K562 (cell line): ENCODE results near the gene SCN2B. TPM values are rescaled to one million over a fixed set of nuclear protein-coding genes. Genes with fewer than 3 reads are reported as not detected.

Experiments
- ATAC-seq: fragments of 200-7000 bp; cut with Tn5 transposase; 3 replicates; pipeline ENCODE4 v1.9.1; 2020; ENCODE audit warnings: moderate library complexity
- BruUV-seq: library from RNA; stranded (reverse); fragments of 400-500 nt; replicated peaks from 2 replicates; lab custom pipeline; 2021; lab: Mats Ljungman, UMichigan
- CTCF ChIA-PET: fragments of 300-600 bp; formaldehyde crosslinking; extraction: SDS; loops from one replicate; lab custom pipeline; 2021; ENCODE audit warnings: low intra/inter-chr PET ratio; lab: Yijun Ruan, JAX
- POLR2A ChIA-PET: fragments of 300-600, 350-650 bp; sonication (Branson Sonifier 250); formaldehyde crosslinking; extraction: SDS; loops from one replicate; lab custom pipeline; 2021; ENCODE audit warnings: antibody characterized with exemption, inconsistent platforms; lab: Yijun Ruan, JAX
- DNase-seq, 4 experiments: peaks; one replicate each; pipeline versions ENCODE4 v3.0.0 to v3.0.0-alpha.2; 2011 to 2018; ENCODE audit warnings: low spot score in 3 of 4, mixed read lengths in 3 of 4; ENCODE audit errors: extremely low read depth in 1 of 4
- FAIRE-seq: peaks from 2 replicates; lab custom pipeline; 2011; peaks lifted over from hg19 to GRCh38; lab: Jason Lieb, UNC
- H2AFZ ChIP-seq: 2 replicates; pipeline ENCODE4 v1.6.0; 2011; ENCODE audit warnings: low read depth, low read length, control low read depth, inconsistent platforms
- H3K27ac ChIP-seq: fragments of 200-600 bp; 3 replicates; pipeline ENCODE4 v1.8.0; 2011; ENCODE audit warnings: low read depth, mild to moderate bottlenecking, control low read depth, inconsistent platforms, low read length, moderate library complexity, mixed read lengths; ENCODE audit errors: extremely low read depth
- H3K27me3 ChIP-seq, 2 experiments: fragments of 300-600 bp in 1 of 2; 2 replicates in 1 of 2; 3 replicates in 1 of 2; pipeline versions ENCODE4 v1.6.0 to v1.8.0; 2011; ENCODE audit warnings: inconsistent platforms in 2 of 2, low read length in 2 of 2, mild to moderate bottlenecking in 1 of 2, mixed read lengths in 1 of 2, moderate library complexity in 1 of 2; ENCODE audit not compliant: control insufficient read depth in 2 of 2, insufficient read depth in 2 of 2
- H3K36me3 ChIP-seq: fragments of 300-600 bp; 3 replicates; pipeline ENCODE4 v1.8.0; 2011; ENCODE audit warnings: mild to moderate bottlenecking, low read length, inconsistent platforms; ENCODE audit not compliant: control insufficient read depth, insufficient read depth
- H3K4me1 ChIP-seq, 2 experiments: fragments of 200-600 bp in 1 of 2; replicated peaks in 1 of 2; 2 replicates in 1 of 2; 3 replicates in 1 of 2; pipeline versions ENCODE4 v1.5.1 to v1.8.0; 2011; ENCODE audit warnings: inconsistent platforms in 2 of 2, low read length in 2 of 2, mild to moderate bottlenecking in 1 of 2, mixed read lengths in 1 of 2, moderate library complexity in 1 of 2; ENCODE audit not compliant: control insufficient read depth in 2 of 2, insufficient read depth in 2 of 2
- H3K4me2 ChIP-seq: 2 replicates; pipeline ENCODE4 v1.6.1; 2011; ENCODE audit warnings: low read length, control low read depth, inconsistent platforms, mixed read lengths; ENCODE audit not compliant: insufficient read depth
- H3K4me3 ChIP-seq: fragments of 200-600 bp; sonication (generic), shearing (Covaris generic); 2 replicates; pipeline ENCODE4 v1.5.1; 2016; ENCODE audit warnings: control low read depth, inconsistent platforms
- H3K79me2 ChIP-seq: fragments of 200-600 bp; 3 replicates; pipeline ENCODE4 v1.8.0; 2011; ENCODE audit warnings: low read length, inconsistent platforms; ENCODE audit not compliant: control insufficient read depth, insufficient read depth
- H3K9ac ChIP-seq, 2 experiments: 2 replicates each; pipeline versions ENCODE4 v1.6.0 to v1.6.1; 2011; ENCODE audit warnings: low read depth in 2 of 2, low read length in 2 of 2, control low read depth in 1 of 2, inconsistent platforms in 1 of 2, mild to moderate bottlenecking in 1 of 2, mixed read lengths in 1 of 2; ENCODE audit not compliant: insufficient read depth in 1 of 2
- H3K9me1 ChIP-seq: one replicate; pipeline ENCODE4 v1.6.0; 2011; ENCODE audit warnings: inconsistent platforms, mild to moderate bottlenecking, low read length, moderate library complexity; ENCODE audit not compliant: control insufficient read depth, insufficient read depth
- H3K9me3 ChIP-seq: replicated peaks from 2 replicates; pipeline ENCODE4 v1.5.1; 2011; ENCODE audit warnings: low read depth, low read length, inconsistent platforms; ENCODE audit not compliant: control insufficient read depth, insufficient read depth
- H4K20me1 ChIP-seq: replicated peaks from 2 replicates; pipeline ENCODE4 v1.6.1; 2011; ENCODE audit warnings: low read length, inconsistent platforms, mixed read lengths; ENCODE audit not compliant: control insufficient read depth, insufficient read depth
- ADNP ChIP-seq: fragments of 200-800 bp; sonication (Bioruptor generic); IDR thresholded peaks from 2 replicates; pipeline ENCODE4 v1.6.1; 2016; ENCODE audit warnings: missing genetic modification characterization, missing compliant biosample characterization
- BCL6 ChIP-seq: fragments of 250-450 bp; sonication (Bioruptor Pico); IDR thresholded peaks from 2 replicates; pipeline ENCODE4 v1.4.0; 2020
- GTF3C2 ChIP-seq: IDR thresholded peaks from 3 replicates; pipeline ENCODE4 v1.6.1; 2011; ENCODE audit warnings: borderline replicate concordance, mild to moderate bottlenecking, moderate library complexity; ENCODE audit not compliant: insufficient read length; ENCODE audit errors: extremely low read depth
- HOXB6 ChIP-seq: fragments of 250-450 bp; sonication (Bioruptor Pico); IDR thresholded peaks from 2 replicates; pipeline ENCODE4 v1.5.1; 2022; ENCODE audit warnings: mild to moderate bottlenecking, borderline replicate concordance
- IFI16 ChIP-seq: fragments of 250-450 bp; sonication (Bioruptor Pico); IDR thresholded peaks from 2 replicates; pipeline ENCODE4 v2.1.2; 2022; ENCODE audit warnings: mild to moderate bottlenecking, inconsistent platforms
- MITF ChIP-seq: IDR thresholded peaks from 2 replicates; pipeline ENCODE4 v1.6.1; 2014; ENCODE audit warnings: antibody characterized with exemption
- MTA3 ChIP-seq: fragments of 450-650 bp; formaldehyde crosslinking; IDR thresholded peaks from 2 replicates; pipeline ENCODE4 v1.6.1; 2017; ENCODE audit warnings: mild to moderate bottlenecking, borderline replicate concordance
- PHF20 ChIP-seq: fragments of 450-650 bp; IDR thresholded peaks from 2 replicates; pipeline ENCODE4 v1.6.1; 2018; ENCODE audit not compliant: partially characterized antibody
- SMARCE1 ChIP-seq: fragments of 450-650 bp; IDR thresholded peaks from 2 replicates; pipeline ENCODE4 v1.7.1; 2016; ENCODE audit warnings: mild to moderate bottlenecking
- SRSF3 ChIP-seq: fragments of 200-400 bp; formaldehyde crosslinking; IDR thresholded peaks from 2 replicates; pipeline ENCODE4 v1.6.1; 2016; ENCODE audit warnings: mild to moderate bottlenecking, low read length, moderate library complexity; ENCODE audit not compliant: insufficient read depth
- TCFL5 ChIP-seq: fragments of 250-450 bp; sonication (Bioruptor Pico); conservative IDR thresholded peaks from 2 replicates; pipeline ENCODE4 v1.6.1; 2021; ENCODE audit warnings: mild to moderate bottlenecking, moderate library complexity, matching md5 sums
- ZBTB12 ChIP-seq: fragments of 250-450 bp; sonication (Bioruptor Pico); IDR thresholded peaks from 2 replicates; pipeline ENCODE4 v1.4.0; 2020
- ZHX1 ChIP-seq: fragments of 150-350 bp; conservative IDR thresholded peaks from 2 replicates; pipeline ENCODE4 v1.6.1; 2014; ENCODE audit warnings: low read length
- ZNF274 ChIP-seq: IDR thresholded peaks from 2 replicates; pipeline ENCODE4 v1.6.1; 2011; ENCODE audit warnings: low read depth, mild to moderate bottlenecking, low read length, moderate library complexity, borderline replicate concordance
- ZNF324 ChIP-seq: fragments of 250-450 bp; sonication (Bioruptor Pico); IDR thresholded peaks from 2 replicates; pipeline ENCODE4 v1.4.0; 2020; ENCODE audit warnings: mild to moderate bottlenecking
- WGBS: fragments of 100-300 bp; shearing (Covaris generic); methylation state at CpG from one replicate; pipeline ENCODE4 v1.1.6; 2016; ENCODE audit warnings: low coverage, mixed read lengths; ENCODE audit not compliant: insufficient coverage; ENCODE audit errors: missing lambda C conversion rate; 5-methylcytosine and 5-hydroxymethylcytosine counted together
- in situ Hi-C: fragments of 300-500 bp; cut with MboI; formaldehyde crosslinking; loops from 4 replicates; pipeline ENCODE4 v1.15.0; 2018; ENCODE audit warnings: inconsistent platforms, mixed read lengths
- intact Hi-C: fragments of 100-400 bp; cut with micrococcal nuclease; formaldehyde crosslinking; loops from 2 replicates; pipeline ENCODE4 v1.14.2; 2022
- polyA plus RNA-seq, 8 experiments: library from polyadenylated mRNA; depleted of rRNA in 4 of 8; stranded (reverse) in 5 of 8; unstranded in 3 of 8; fragments of >200 nt; fragmentation: Nextera tagmentation in 2 of 8; fragmentation: Illumina TruSeq in 1 of 8; extraction: Ambion mirVana in 2 of 8; extraction: Trizol in 1 of 8; gene quantifications; 2 replicates each; pipeline versions ENCODE4 v1.2.1 to v1.2.3, GENCODE V29; 2011 to 2014; ENCODE audit warnings: inconsistent platforms in 1 of 8, missing spikeins in 1 of 8
- total RNA-seq, 7 experiments: library from RNA; depleted of rRNA in 6 of 7; stranded (reverse); fragments of >200 nt in 6 of 7; fragmentation: Illumina TruSeq in 2 of 7; extraction: Trizol in 2 of 7; gene quantifications; 2 replicates each; pipeline versions ENCODE4 v1.2.1 to v1.2.3, GENCODE V29; 2011 to 2021; ENCODE audit warnings: low replicate concordance in 1 of 7

SCN2B gene
- total and polyA plus RNA-seq, 9 of the 15 experiments (the other 6 are each of a cell fraction or from before 2014, with no cell fraction given), result not detected

GRCh38 chr11:118215765-118216164 is 39.3 kb upstream of the SCN2B start:
- ATAC-seq (no peak), DNase-seq (no peak), FAIRE-seq (no peak)
- Histone ChIP-seq H3K4me1 (peaks cover 0 to 5% of the 10 kb centered on the region in 2 experiments; a peak in 2 of 5 replicates), H3K27me3 (peaks cover 15 to 27% of the 10 kb centered on the region in 2 experiments), H3K27ac (no peak overlapping the region), H3K9me3 (no peaks in the 10 kb centered on the region), H3K36me3 (no peaks in the 10 kb centered on the region), H3K9ac (no peak overlapping the region), H2AFZ (no peak overlapping the region), H3K9me1 (no peaks in the 10 kb centered on the region), H3K4me2 (no peak overlapping the region), H4K20me1 (no peaks in the 10 kb centered on the region), H3K79me2 (no peaks in the 10 kb centered on the region), H3K4me3 (no peak overlapping the region)
- POLR2A ChIA-PET, result interaction anchor here (1.0 kb wide), 1 partner anchor 23 kb away, joined by 3 read pairs; no protein-coding TSS in a partner anchor
- WGBS, result 9% methylated on average over 7 of the region's 7 CpGs
- intact Hi-C loops (no loop called here), in situ Hi-C loops (no loop called here)
- CTCF ChIA-PET, result no interaction called here
- BruUV-seq, result no TSS peak
- TF ChIP-seq GTF3C2, result no peak
- no peak for TF ChIP-seq HOXB6 (CRISPR knock-in tag)
- TF ChIP-seq MTA3, result no peak
- TF ChIP-seq ZHX1, result no peak
- no peak for TF ChIP-seq ZBTB12 (CRISPR knock-in tag)
- TF ChIP-seq ZNF324 (CRISPR knock-in tag), result no peak
- no peak for TF ChIP-seq PHF20
- TF ChIP-seq MITF, result no peak
- no peak for TF ChIP-seq BCL6 (CRISPR knock-in tag)
- no peak for TF ChIP-seq TCFL5 (CRISPR knock-in tag)
- no peak for TF ChIP-seq SMARCE1
- TF ChIP-seq SRSF3, result no peak
- no peak for TF ChIP-seq ZNF274
- TF ChIP-seq ADNP (tag), result no peak
- TF ChIP-seq IFI16 (CRISPR knock-in tag), result no peak
